H1 (cell line): ENCODE data around the gene ATP10D. TPM values are rescaled to one million over a fixed set of nuclear protein-coding genes. Genes with fewer than 3 reads are reported as not detected.
A peak's percentile ranks its signal among the peaks of the same experiment; 100 is the strongest.

Experiments
- CTCF ChIA-PET: fragments of 300-600 bp; sonication (Branson Sonifier 250); formaldehyde crosslinking; loops from one replicate; lab custom pipeline; 2021; ENCODE audit not compliant: partially characterized antibody; lab: Charles Lee
- POLR2A ChIA-PET: fragments of 300-600 bp; sonication (Branson Sonifier 250); formaldehyde crosslinking; loops from one replicate; lab custom pipeline; 2021; ENCODE audit warnings: inconsistent platforms; ENCODE audit not compliant: partially characterized antibody; lab: Charles Lee
- DNase-seq, 2 experiments: peaks; one replicate each; pipeline versions ENCODE4 v3.0.0 to v3.0.0-alpha.2; 2010 to 2022; ENCODE audit warnings: low spot score in 2 of 2, low read depth in 1 of 2, mixed read lengths in 1 of 2
- FAIRE-seq: peaks from 2 replicates; lab custom pipeline; 2011; peaks lifted over from hg19 to GRCh38; lab: Jason Lieb, UNC
- H2AFZ ChIP-seq: 2 replicates; pipeline ENCODE4 v1.8.1; 2012; ENCODE audit warnings: low read length, inconsistent platforms
- H2AK5ac ChIP-seq: 2 replicates; pipeline ENCODE4 v1.6.1; 2013; ENCODE audit warnings: low read depth, low read length
- H2BK120ac ChIP-seq: replicated peaks from 2 replicates; pipeline ENCODE3; 2013; ENCODE audit warnings: low read depth, low read length, inconsistent platforms
- H2BK12ac ChIP-seq: 2 replicates; pipeline ENCODE4 v1.6.1; 2013; ENCODE audit warnings: low read depth, low read length
- H2BK15ac ChIP-seq: 2 replicates; pipeline ENCODE4 v1.6.1; 2013; ENCODE audit warnings: low read length
- H2BK20ac ChIP-seq: 2 replicates; pipeline ENCODE4 v1.6.1; 2013; ENCODE audit warnings: low read length
- H2BK5ac ChIP-seq: 2 replicates; pipeline ENCODE4 v1.6.1; 2013; ENCODE audit warnings: low read depth, low read length
- H3K14ac ChIP-seq: 2 replicates; pipeline ENCODE4 v1.6.1; 2013; ENCODE audit warnings: inconsistent platforms; ENCODE audit not compliant: insufficient read length
- H3K18ac ChIP-seq: 2 replicates; pipeline ENCODE4 v1.6.1; 2013; ENCODE audit warnings: low read length; ENCODE audit errors: extremely low read depth
- H3K23ac ChIP-seq: 2 replicates; pipeline ENCODE4 v1.6.1; 2013; ENCODE audit warnings: inconsistent platforms; ENCODE audit not compliant: insufficient read length
- H3K23me2 ChIP-seq: 2 replicates; pipeline ENCODE4 v1.6.1; 2013; ENCODE audit warnings: low read depth, low read length
- H3K27ac ChIP-seq: 2 replicates; pipeline ENCODE4 v1.6.1; 2011; ENCODE audit warnings: low read depth, low read length, inconsistent platforms
- H3K27me3 ChIP-seq, 4 experiments: replicated peaks in 1 of 4; 1 replicate in 1 of 4; 2 replicates in 3 of 4; pipeline versions ENCODE4 v1.6.1 to v1.8.1; 2011 to 2013; ENCODE audit warnings: low read length in 3 of 4, mild to moderate bottlenecking in 3 of 4, inconsistent platforms in 2 of 4, mixed read lengths in 2 of 4, moderate library complexity in 1 of 4; ENCODE audit not compliant: control insufficient read depth in 3 of 4, insufficient read depth in 3 of 4; ENCODE audit errors: extremely low read depth in 1 of 4
- H3K36me3 ChIP-seq, 4 experiments: 2 replicates each; pipeline versions ENCODE4 v1.6.1 to v1.8.1; 2011 to 2013; ENCODE audit warnings: mild to moderate bottlenecking in 4 of 4, low read length in 3 of 4, moderate library complexity in 2 of 4, control low read depth in 1 of 4, inconsistent platforms in 1 of 4; ENCODE audit not compliant: insufficient read depth in 4 of 4, control insufficient read depth in 2 of 4
- H3K4ac ChIP-seq: replicated peaks from 2 replicates; pipeline ENCODE3; 2013; ENCODE audit warnings: low read length, low read depth, mixed read lengths, inconsistent platforms; ENCODE audit not compliant: insufficient read length
- H3K4me1 ChIP-seq, 4 experiments: replicated peaks in 1 of 4; 1 replicate in 1 of 4; 2 replicates in 3 of 4; pipeline versions ENCODE4 v1.6.1 to v1.8.1; 2011 to 2013; ENCODE audit warnings: low read length in 3 of 4, inconsistent platforms in 2 of 4, mixed read lengths in 1 of 4; ENCODE audit not compliant: insufficient read depth in 4 of 4, control insufficient read depth in 3 of 4
- H3K4me2 ChIP-seq, 2 experiments: 2 replicates each; pipeline versions ENCODE4 v1.6.1 to v1.8.1; 2011 to 2013; ENCODE audit warnings: low read depth in 2 of 2, low read length in 2 of 2, control low read depth in 1 of 2, inconsistent platforms in 1 of 2, mild to moderate bottlenecking in 1 of 2; ENCODE audit not compliant: insufficient read depth in 1 of 2
- H3K4me3 ChIP-seq, 4 experiments: fragments of 200-600, 300-600 bp in 1 of 4; sonication (generic), shearing (Covaris generic), sonication (Bioruptor Twin) in 1 of 4; 2 replicates each; pipeline versions ENCODE4 v1.5.1 to v1.8.1; 2011 to 2016; ENCODE audit warnings: low read length in 4 of 4, low read depth in 3 of 4, control low read depth in 2 of 4, inconsistent platforms in 2 of 4, mild to moderate bottlenecking in 2 of 4, mixed read lengths in 1 of 4, moderate library complexity in 1 of 4; ENCODE audit not compliant: insufficient read depth in 2 of 4; ENCODE audit errors: extremely low read depth in 1 of 4
- H3K56ac ChIP-seq: replicated peaks from 2 replicates; pipeline ENCODE3; 2013; ENCODE audit warnings: low read depth, mild to moderate bottlenecking, mixed read lengths, low read length, inconsistent platforms; ENCODE audit not compliant: insufficient read length
- H3K79me1 ChIP-seq: 2 replicates; pipeline ENCODE4 v1.6.1; 2013; ENCODE audit warnings: low read depth, low read length, control low read depth
- H3K79me2 ChIP-seq, 2 experiments: 2 replicates each; pipeline versions ENCODE4 v1.6.1 to v1.8.1; 2012 to 2013; ENCODE audit warnings: low read length in 2 of 2, mild to moderate bottlenecking in 2 of 2, inconsistent platforms in 1 of 2; ENCODE audit not compliant: insufficient read depth in 2 of 2, control insufficient read depth in 1 of 2
- H3K9ac ChIP-seq, 4 experiments: replicated peaks in 1 of 4; 1 replicate in 1 of 4; 2 replicates in 3 of 4; pipeline versions ENCODE4 v1.6.1 to v1.8.1; 2011 to 2013; ENCODE audit warnings: low read depth in 3 of 4, low read length in 3 of 4, control low read depth in 2 of 4, mild to moderate bottlenecking in 2 of 4, moderate library complexity in 2 of 4, inconsistent platforms in 1 of 4; ENCODE audit errors: extremely low read depth in 1 of 4
- H3K9me3 ChIP-seq, 2 experiments: 2 replicates each; pipeline versions ENCODE4 v1.6.1 to v1.8.1; 2012 to 2013; ENCODE audit warnings: mild to moderate bottlenecking in 2 of 2, moderate library complexity in 2 of 2, control low read depth in 1 of 2, inconsistent platforms in 1 of 2, low read depth in 1 of 2, low read length in 1 of 2, mixed read lengths in 1 of 2; ENCODE audit not compliant: insufficient read depth in 2 of 2
- H4K20me1 ChIP-seq, 2 experiments: replicated peaks in 1 of 2; 2 replicates each; pipeline versions ENCODE3 to v1.8.1; 2011 to 2013; ENCODE audit warnings: inconsistent platforms in 2 of 2, low read length in 2 of 2, mild to moderate bottlenecking in 1 of 2; ENCODE audit not compliant: insufficient read depth in 2 of 2, control insufficient read depth in 1 of 2
- H4K5ac ChIP-seq: 2 replicates; pipeline ENCODE4 v1.6.1; 2013; ENCODE audit warnings: low read length, low read depth, mixed read lengths, inconsistent platforms; ENCODE audit not compliant: insufficient read length
- H4K8ac ChIP-seq: 2 replicates; pipeline ENCODE4 v1.8.0; 2013; ENCODE audit warnings: mild to moderate bottlenecking, moderate library complexity, low read length, inconsistent platforms; ENCODE audit not compliant: insufficient read depth; ENCODE audit errors: extremely low read depth
- H4K91ac ChIP-seq: replicated peaks from 2 replicates; pipeline ENCODE3; 2013; ENCODE audit warnings: low read length, mixed read lengths, inconsistent platforms; ENCODE audit not compliant: insufficient read length
- ASH2L ChIP-seq: fragments of 200-600, 300-600 bp; sonication (generic); IDR thresholded peaks from one replicate; pipeline ENCODE4 v1.7.1; 2017; ENCODE audit warnings: low read length
- BACH1 ChIP-seq: IDR thresholded peaks from 2 replicates; pipeline ENCODE4 v1.6.1; 2012; ENCODE audit warnings: low read length, improper control_type of control experiment
- CBX5 ChIP-seq: fragments of 300-800, 300-1000 bp; sonication (generic); IDR thresholded peaks from 2 replicates; pipeline ENCODE4 v1.7.1; 2016; ENCODE audit warnings: antibody characterized with exemption, low read length, low read depth
- CTBP2 ChIP-seq: IDR thresholded peaks from 2 replicates; pipeline ENCODE4 v1.7.0; 2011; ENCODE audit warnings: borderline replicate concordance, mild to moderate bottlenecking, moderate library complexity, mixed read lengths, low read length; ENCODE audit not compliant: insufficient read depth, insufficient read length
- EGR1 ChIP-seq: IDR thresholded peaks from 2 replicates; pipeline ENCODE4 v1.6.1; 2011; ENCODE audit warnings: low read depth, low read length, borderline replicate concordance
- EZH2 ChIP-seq: fragments of 200-600 bp; sonication (generic); IDR thresholded peaks from 2 replicates; pipeline ENCODE4 v1.7.1; 2012; ENCODE audit warnings: low read depth, mild to moderate bottlenecking, moderate library complexity, low read length, inconsistent platforms; ENCODE audit not compliant: severe bottlenecking
- GABPA ChIP-seq: IDR thresholded peaks from 2 replicates; pipeline ENCODE4 v1.6.1; 2011; ENCODE audit warnings: mild to moderate bottlenecking, low read length, moderate library complexity, borderline replicate concordance; ENCODE audit not compliant: insufficient read depth
- KDM4A ChIP-seq: IDR thresholded peaks from one replicate; pipeline ENCODE4 v1.7.1; 2012; ENCODE audit warnings: low read depth, mild to moderate bottlenecking, moderate library complexity, low read length, inconsistent platforms; ENCODE audit not compliant: severe bottlenecking
- KDM5A ChIP-seq: fragments of 200-600 bp; IDR thresholded peaks from 2 replicates; pipeline ENCODE4 v1.7.1; 2012; ENCODE audit warnings: mild to moderate bottlenecking, low read length, inconsistent platforms, mixed read lengths
- RBBP5 ChIP-seq: IDR thresholded peaks from 2 replicates; pipeline ENCODE4 v1.7.1; 2012; ENCODE audit warnings: low read depth, mild to moderate bottlenecking, inconsistent platforms, low read length, moderate library complexity, borderline replicate concordance
- SIRT6 ChIP-seq: IDR thresholded peaks from one replicate; pipeline ENCODE4 v1.7.1; 2012; ENCODE audit warnings: low read length, inconsistent platforms
- SUZ12 ChIP-seq: fragments of 200-600 bp; sonication (generic); IDR thresholded peaks from 2 replicates; pipeline ENCODE4 v1.6.1; 2012; ENCODE audit warnings: mild to moderate bottlenecking, inconsistent platforms, low read length, moderate library complexity, mixed read lengths
- USF2 ChIP-seq: IDR thresholded peaks from 2 replicates; pipeline ENCODE4 v1.6.1; 2011; ENCODE audit warnings: low read length, improper control_type of control experiment
- YY1 ChIP-seq: IDR thresholded peaks from 2 replicates; pipeline ENCODE4 v1.6.1; 2011; ENCODE audit warnings: low read depth, mild to moderate bottlenecking, low read length
- WGBS, 2 experiments: shearing (Covaris generic) in 1 of 2; methylation state at CpG; one replicate each; pipeline versions ENCODE4 v1.1.6 to v1.1.7; 2013 to 2015; ENCODE audit warnings: low lambda C conversion rate in 2 of 2, mixed read lengths in 2 of 2, inconsistent platforms in 1 of 2, low coverage in 1 of 2, missing lambda C conversion rate in 1 of 2; ENCODE audit not compliant: insufficient replicate concordance in 2 of 2, insufficient coverage in 1 of 2, insufficient read length in 1 of 2; ENCODE audit errors: extremely low coverage in 1 of 2, missing lambda C conversion rate in 1 of 2; 5-methylcytosine and 5-hydroxymethylcytosine counted together
- polyA plus RNA-seq, 7 experiments: library from polyadenylated mRNA; depleted of rRNA in 3 of 7; stranded (reverse) in 5 of 7; unstranded in 2 of 7; fragments of >200 nt in 5 of 7; fragments of 200-250 nt in 2 of 7; gene quantifications; 1 replicate in 5 of 7; 2 replicates in 1 of 7; 4 replicates in 1 of 7; pipeline versions ENCODE4 v1.2.1 to v1.2.3, GENCODE V29; 2011 to 2013; ENCODE audit warnings: missing spikeins in 2 of 7, mixed read lengths in 2 of 7
- total RNA-seq: library from RNA; stranded (reverse); fragmentation: NEBNext Ultra II Directional; extraction: Animal tissue kit (Norgen Biotek cat#: 25700); gene quantifications from 2 replicates; pipeline ENCODE4 v1.2.1, GENCODE V29; 2021

Gene ATP10D
- total and polyA plus RNA-seq, 2 of the 8 experiments (the other 6 are each of a cell fraction or from before 2014, with no cell fraction given), result 2.9 to 5.9 TPM

DNA sequence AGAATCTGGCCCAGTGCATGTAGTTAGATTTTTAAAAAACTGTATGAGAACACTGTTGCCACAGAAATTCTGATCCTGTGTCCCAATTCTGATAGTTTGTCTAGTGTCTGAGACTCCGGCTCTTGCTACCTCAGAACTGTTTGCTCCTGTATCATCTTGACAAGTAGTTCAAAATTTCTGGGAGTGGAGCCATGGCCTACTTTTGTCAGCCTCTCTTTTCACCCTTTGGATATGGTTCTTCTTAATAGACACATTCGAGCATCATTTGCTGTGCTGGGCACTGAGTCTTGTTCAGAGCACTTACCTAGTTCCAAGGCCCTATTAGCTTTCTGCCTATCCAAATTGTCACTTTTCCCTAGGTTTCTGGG is 46.9 kb downstream of the ATP10D start:
- Histone ChIP-seq H3K79me1 (no peaks in the 10 kb centered on the region), H3K4me3 (no peak overlapping the region), H4K8ac (no peak overlapping the region), H2AFZ (no peak overlapping the region), H3K14ac (no peak overlapping the region), H3K23ac (no peak overlapping the region), H3K4me2 (no peak overlapping the region), H3K27ac (no peak overlapping the region), H2BK120ac (no peak overlapping the region), H3K23me2 (no peaks in the 10 kb centered on the region; the same call in 1 of the 2 replicates), H2BK20ac (no peak overlapping the region), H3K79me2 (no peaks in the 10 kb centered on the region), H3K27me3 (no peaks in the 10 kb centered on the region), H3K4ac (no peak overlapping the region), H4K91ac (no peak overlapping the region), H3K9me3 (no peaks in the 10 kb centered on the region), H3K36me3 (no peaks in the 10 kb centered on the region), H3K18ac (no peak overlapping the region), H4K5ac (no peak overlapping the region), H2AK5ac (no peak overlapping the region; the same call in 1 of the 2 replicates), H3K9ac (no peak overlapping the region), H3K4me1 (peaks cover 0 to 7% (median 0%) of the 10 kb centered on the region in 4 experiments; a peak in 3 of 7 replicates), H2BK15ac (no peak overlapping the region), H2BK5ac (peak overlapping the region; percentile 28), H3K56ac (no peak overlapping the region), H4K20me1 (no peaks in the 10 kb centered on the region), H2BK12ac (peak overlapping the region; percentile 51)
- ChIA-PET CTCF (interaction anchor here (1.0 to 1.2 kb wide), 2 partner anchors 22 to 32 kb away, joined by 4 to 5 read pairs; no protein-coding TSS in a partner anchor), POLR2A (no interaction called here)
- WGBS, 2 experiments, result 97% methylated on average over 2 of the region's 2 CpGs; no CpG with 5 or more reads in 1 of the 2 experiments
- DNase-seq (no peak), FAIRE-seq (no peak)
- TF ChIP-seq SIRT6, result no peak
- TF ChIP-seq KDM4A, result no peak
- TF ChIP-seq CTBP2, result no peak
- no peak for TF ChIP-seq USF2
- no peak for TF ChIP-seq RBBP5
- TF ChIP-seq EZH2, result no peak
- TF ChIP-seq GABPA, result no peak
- TF ChIP-seq SUZ12, result no peak
- no peak for TF ChIP-seq KDM5A
- TF ChIP-seq EGR1, result no peak
- TF ChIP-seq YY1, result no peak
- no peak for TF ChIP-seq CBX5
- no peak for TF ChIP-seq BACH1
- TF ChIP-seq ASH2L, result no peak
